IMR-90 (cell line): ENCODE measurements around the gene EIF4A3. TPM values are rescaled to one million over a fixed set of nuclear protein-coding genes. Genes with fewer than 3 reads are reported as not detected.
A peak's percentile ranks its signal among the peaks of the same experiment; 100 is the strongest.

Experiments used
- ATAC-seq: fragments of 200-7000 bp; cut with Tn5 transposase; 2 replicates; pipeline ENCODE4 v1.9.1; 2020; ENCODE audit warnings: low read depth, mild to moderate bottlenecking, moderate library complexity
- BruUV-seq: library from RNA; stranded (reverse); fragments of 400-500 nt; replicated peaks from 2 replicates; lab custom pipeline; 2021; lab: Mats Ljungman, UMichigan
- CTCF ChIA-PET: fragments of 300-600 bp; formaldehyde crosslinking; extraction: SDS; loops from one replicate; lab custom pipeline; 2021; ENCODE audit warnings: antibody characterized with exemption; lab: Yijun Ruan, JAX
- POLR2A ChIA-PET: fragments of 300-600 bp; sonication (Branson Sonifier 250); formaldehyde crosslinking; loops from one replicate; lab custom pipeline; 2022; ENCODE audit warnings: antibody characterized with exemption; ENCODE audit not compliant: unreplicated experiment; lab: Charles Lee
- DNase-seq: peaks from one replicate; pipeline ENCODE4 v3.0.0; 2013
- H2AFZ ChIP-seq: replicated peaks from 2 replicates; pipeline ENCODE3; 2013; ENCODE audit warnings: low read length, mild to moderate bottlenecking; ENCODE audit not compliant: poor library complexity
- H2AK5ac ChIP-seq: 2 replicates; pipeline ENCODE4 v1.6.1; 2013; ENCODE audit warnings: low read depth, low read length, inconsistent platforms
- H2AK9ac ChIP-seq: replicated peaks from 2 replicates; pipeline ENCODE3; 2013; ENCODE audit warnings: mild to moderate bottlenecking, low read depth, low read length, moderate library complexity; ENCODE audit not compliant: poor library complexity
- H2BK120ac ChIP-seq: 2 replicates; pipeline ENCODE4 v1.6.1; 2013; ENCODE audit warnings: low read depth, low read length, inconsistent platforms
- H2BK15ac ChIP-seq: 3 replicates; pipeline ENCODE4 v1.6.1; 2013; ENCODE audit warnings: low read depth, low read length, inconsistent platforms
- H2BK20ac ChIP-seq: 2 replicates; pipeline ENCODE4 v1.6.1; 2013; ENCODE audit warnings: low read depth, mild to moderate bottlenecking, inconsistent platforms, low read length, moderate library complexity
- H2BK5ac ChIP-seq: 2 replicates; pipeline ENCODE4 v1.6.1; 2013; ENCODE audit warnings: mild to moderate bottlenecking, low read depth, low read length, inconsistent platforms; ENCODE audit not compliant: poor library complexity, severe bottlenecking
- H3K14ac ChIP-seq: replicated peaks from 2 replicates; pipeline ENCODE4 v1.6.1; 2013; ENCODE audit warnings: low read depth, low read length, inconsistent platforms
- H3K18ac ChIP-seq: 2 replicates; pipeline ENCODE4 v1.6.1; 2013; ENCODE audit warnings: low read depth, low read length, control low read depth
- H3K23ac ChIP-seq: 2 replicates; pipeline ENCODE4 v1.6.1; 2013; ENCODE audit warnings: low read depth, low read length, inconsistent platforms
- H3K27ac ChIP-seq: 2 replicates; pipeline ENCODE4 v1.5.1; 2013; ENCODE audit warnings: mild to moderate bottlenecking, control low read depth, low read length; ENCODE audit not compliant: insufficient read depth
- H3K27me3 ChIP-seq: 2 replicates; pipeline ENCODE4 v1.6.1; 2013; ENCODE audit warnings: low read length; ENCODE audit not compliant: control insufficient read depth, insufficient read depth
- H3K36me3 ChIP-seq: 2 replicates; pipeline ENCODE4 v1.6.1; 2013; ENCODE audit warnings: low read length, mixed read lengths; ENCODE audit not compliant: control insufficient read depth, insufficient read depth
- H3K4ac ChIP-seq: 2 replicates; pipeline ENCODE4 v1.6.1; 2013; ENCODE audit warnings: low read depth, low read length, inconsistent platforms
- H3K4me1 ChIP-seq: 2 replicates; pipeline ENCODE4 v1.6.1; 2013; ENCODE audit warnings: low read length, mixed read lengths; ENCODE audit not compliant: control insufficient read depth, insufficient read depth
- H3K4me2 ChIP-seq: 2 replicates; pipeline ENCODE4 v1.6.1; 2013; ENCODE audit warnings: low read depth, mild to moderate bottlenecking, control low read depth, low read length, moderate library complexity
- H3K4me3 ChIP-seq: 2 replicates; pipeline ENCODE4 v1.5.1; 2013; ENCODE audit warnings: low read depth, mild to moderate bottlenecking, control low read depth, low read length, moderate library complexity; ENCODE audit not compliant: insufficient read depth
- H3K56ac ChIP-seq: 2 replicates; pipeline ENCODE4 v1.6.1; 2013; ENCODE audit warnings: low read length, inconsistent platforms; ENCODE audit not compliant: insufficient read depth; ENCODE audit errors: extremely low read depth
- H3K79me1 ChIP-seq, 2 experiments: 2 replicates each; pipeline ENCODE4 v1.6.1; 2013; ENCODE audit warnings: low read length in 2 of 2, inconsistent platforms in 1 of 2, low read depth in 1 of 2
- H3K9ac ChIP-seq: 2 replicates; pipeline ENCODE4 v1.6.1; 2013; ENCODE audit warnings: low read depth, low read length, control low read depth
- H3K9me1 ChIP-seq: 2 replicates; pipeline ENCODE4 v1.6.1; 2013; ENCODE audit warnings: low read length, inconsistent platforms; ENCODE audit not compliant: insufficient read depth
- H3K9me3 ChIP-seq: 2 replicates; pipeline ENCODE4 v1.6.1; 2013; ENCODE audit warnings: low read length; ENCODE audit not compliant: control insufficient read depth, insufficient read depth
- H4K20me1 ChIP-seq: 2 replicates; pipeline ENCODE4 v1.6.1; 2013; ENCODE audit warnings: low read length, inconsistent platforms; ENCODE audit not compliant: insufficient read depth
- H4K5ac ChIP-seq: 2 replicates; pipeline ENCODE4 v1.6.1; 2013; ENCODE audit warnings: mild to moderate bottlenecking, low read depth, low read length, control low read depth
- H4K8ac ChIP-seq, 2 experiments: 2 replicates each; pipeline ENCODE4 v1.6.1; 2013; ENCODE audit warnings: low read depth in 2 of 2, low read length in 2 of 2, control low read depth in 1 of 2, inconsistent platforms in 1 of 2
- H4K91ac ChIP-seq: 2 replicates; pipeline ENCODE4 v1.6.1; 2013; ENCODE audit warnings: low read depth, low read length, inconsistent platforms; ENCODE audit not compliant: insufficient read depth
- CEBPB ChIP-seq: IDR thresholded peaks from 2 replicates; pipeline ENCODE4 v1.6.1; 2012; ENCODE audit warnings: low read depth, low read length, improper control_type of control experiment
- MAZ ChIP-seq: IDR thresholded peaks from 2 replicates; pipeline ENCODE4 v1.6.1; 2012; ENCODE audit warnings: low read depth, mild to moderate bottlenecking, low read length, improper control_type of control experiment, moderate library complexity, borderline replicate concordance
- POLR2A ChIP-seq: IDR thresholded peaks from 2 replicates; pipeline ENCODE4 v1.6.1; 2012; ENCODE audit warnings: mild to moderate bottlenecking, low read depth, low read length
- USF2 ChIP-seq: fragments of 150-350 bp; IDR thresholded peaks from 2 replicates; pipeline ENCODE4 v1.6.1; 2017; ENCODE audit warnings: mild to moderate bottlenecking, antibody characterized with exemption, low read length, low read depth
- WGBS, 2 experiments: methylation state at CpG; one replicate each; pipeline versions ENCODE4 v1.1.5 to v1.1.7; 2013; ENCODE audit warnings: missing lambda C conversion rate in 2 of 2; ENCODE audit not compliant: insufficient read length in 1 of 2; ENCODE audit errors: extremely low coverage in 2 of 2; 5-methylcytosine and 5-hydroxymethylcytosine counted together
- dilution Hi-C: fragments of 300-500 bp; cut with HindIII; formaldehyde crosslinking; loops from one replicate; pipeline ENCODE4 v1.14.3; 2018; ENCODE audit warnings: low sequenced_read_pairs; ENCODE audit not compliant: unreplicated experiment
- in situ Hi-C: fragments of 300-500 bp; cut with MboI; formaldehyde crosslinking; loops from 3 replicates; pipeline ENCODE4 v1.14.3; 2019; ENCODE audit warnings: low sequenced_read_pairs, inconsistent platforms, mixed read lengths
- intact Hi-C: fragments of 100-400 bp; cut with micrococcal nuclease; formaldehyde crosslinking; loops from 2 replicates; pipeline ENCODE4 v1.10.0; 2022
- polyA plus RNA-seq, 3 experiments: library from polyadenylated mRNA; depleted of rRNA; stranded (reverse); fragments of >200 nt; gene quantifications; 2 replicates each; pipeline ENCODE4 v1.2.3, GENCODE V29; 2012; ENCODE audit warnings: low replicate concordance in 1 of 3
- total RNA-seq: library from RNA; depleted of rRNA; stranded (reverse); fragments of >200 nt; gene quantifications from 2 replicates; pipeline ENCODE4 v1.2.3, GENCODE V29; 2012

Gene EIF4A3
- total and polyA plus RNA-seq, 2 of the 4 experiments (the other 2 are of a cell fraction), result 85.3 to 97.1 TPM

- no peak overlapping the region for H3K4me2 ChIP-seq
- no peak for ATAC-seq
- DNase-seq, result peak; percentile 69
Observed at GRCh38 chr17:80152081-80152702, 5.3 kb upstream of the EIF4A3 start.

More at GRCh38 chr17:80152081-80152702, 5.3 kb upstream of the EIF4A3 start:
- H4K91ac ChIP-seq, result no peak overlapping the region
- H3K9ac ChIP-seq, result no peak overlapping the region
- WGBS, 2 experiments, result 78% methylated on average over 6 of the region's 11 CpGs; no CpG with 5 or more reads in 1 of the 2 experiments
- BruUV-seq, result no TSS peak
- H4K5ac ChIP-seq, result no peak overlapping the region
- in situ Hi-C loops, result no loop called here
- H3K4me3 ChIP-seq, result no peak overlapping the region
- ChIA-PET CTCF (no interaction called here), POLR2A (no interaction called here)
- no peak overlapping the region for H3K56ac ChIP-seq
- peak overlapping the region; percentile 19; the same call in 1 of the 2 replicates for H3K4ac ChIP-seq
- H3K27ac ChIP-seq, result peak overlapping the region; percentile 8; the same call in 1 of the 2 replicates
- dilution Hi-C loops, result no loop called here
- no peaks in the 10 kb centered on the region for H4K20me1 ChIP-seq
- no peak overlapping the region for H2BK120ac ChIP-seq
- no peak for TF ChIP-seq MAZ
- no peak for TF ChIP-seq USF2
- no peak for TF ChIP-seq CEBPB
- TF ChIP-seq POLR2A, result no peak
- H3K79me1 ChIP-seq, result peaks cover 12 to 40% of the 10 kb centered on the region in 2 experiments; a peak in 3 of 4 replicates
- H2BK15ac ChIP-seq, result no peak overlapping the region
- no peak overlapping the region for H3K23ac ChIP-seq
- no peaks in the 10 kb centered on the region for H3K27me3 ChIP-seq
- H3K4me1 ChIP-seq, result peaks cover 10% of the 10 kb centered on the region
- intact Hi-C loops, result no loop called here
- H2BK20ac ChIP-seq, result no peak overlapping the region
- peaks cover 2% of the 10 kb centered on the region; the same call in 1 of the 2 replicates for H3K9me3 ChIP-seq
- H2AK9ac ChIP-seq, result peak overlapping the region; percentile 51
- no peaks in the 10 kb centered on the region for H3K36me3 ChIP-seq
- 0 out of 2 replicates have a peak overlapping the region, but pooled peaks have one; percentile 37 for H3K14ac ChIP-seq
- H3K18ac ChIP-seq, result no peak overlapping the region
- peak overlapping the region; percentile 47 for H2BK5ac ChIP-seq
- H2AK5ac ChIP-seq, result peak overlapping the region; percentile 40
- H3K9me1 ChIP-seq, result no peaks in the 10 kb centered on the region; the same call in 1 of the 2 replicates
- no peak overlapping the region for H2AFZ ChIP-seq
- peak overlapping the region in 1 of 2 experiments; percentile 39; a peak in 2 of 4 replicates for H4K8ac ChIP-seq
